Measurements from ENCODE around the gene NUMA1. TPM values are rescaled to one million over a fixed set of nuclear protein-coding genes. Genes with fewer than 3 reads are reported as not detected.

The NUMA1 gene
- total and polyA plus RNA-seq, 2 of the 8 experiments (the other 6 are each of a cell fraction or from before 2014, with no cell fraction given) = 101 to 107 TPM

DNA sequence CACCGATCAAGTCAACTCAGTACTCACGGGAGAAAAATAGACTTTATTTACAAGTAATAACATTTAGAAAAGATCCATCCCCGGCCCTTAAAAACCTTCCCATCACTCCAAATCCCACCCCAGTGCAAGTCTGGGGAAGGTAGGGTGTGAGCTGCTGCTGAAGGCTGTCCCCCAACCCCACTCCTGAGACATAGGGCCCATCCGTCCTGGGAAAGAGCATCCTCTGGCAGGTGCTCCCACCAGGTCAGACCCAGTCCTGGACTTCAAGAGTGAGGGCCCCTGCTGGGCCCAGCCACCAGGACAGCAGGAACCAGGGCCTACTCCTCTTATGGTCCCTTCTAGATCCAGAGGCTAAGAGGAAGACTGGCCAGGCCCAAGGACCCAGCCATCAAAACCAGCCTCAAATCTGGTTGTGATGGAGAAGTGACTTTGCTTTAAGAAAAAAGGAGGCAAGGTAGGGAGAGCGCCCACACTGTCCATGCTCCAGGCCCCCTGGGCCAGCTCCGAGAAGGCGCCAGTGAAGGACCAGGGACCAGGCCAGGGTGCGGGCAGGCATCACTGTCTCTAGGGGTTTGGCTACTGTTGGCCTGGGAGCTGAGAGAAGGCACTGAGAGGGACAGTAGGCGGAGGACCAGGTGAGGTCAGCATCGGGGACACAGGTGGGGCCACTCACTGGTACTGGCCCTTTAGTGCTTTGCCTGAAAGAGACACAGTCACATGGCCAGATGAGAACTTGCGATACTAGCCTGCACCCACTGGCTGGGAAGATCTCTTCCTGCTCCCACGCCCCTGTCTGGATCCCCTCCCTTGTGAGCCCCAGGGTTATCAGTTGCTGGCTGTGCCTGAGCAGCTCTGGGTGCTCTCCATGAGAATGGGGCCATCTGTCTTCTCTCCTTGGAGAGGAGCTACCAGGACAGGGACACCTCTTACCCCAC, 77.2 kb downstream of the NUMA1 start:
- DNase-seq (ENCODE audit: low read depth in 1 of 2, low spot score in 2 of 2) (no peak), FAIRE-seq (no peak)
- H3K36me3 ChIP-seq (ENCODE audit: control insufficient read depth in 2 of 4, insufficient read depth in 4 of 4, low read length in 3 of 4) = peaks cover 36 to 66% (median 52%) of the 10 kb centered on the region in 4 experiments
- peaks cover 20 to 28% of the 10 kb centered on the region in 2 experiments for H4K20me1 ChIP-seq (replicated peaks in 1 of 2; ENCODE audit: control insufficient read depth in 1 of 2, insufficient read depth in 2 of 2, low read length in 2 of 2)
- ChIA-PET CTCF (ENCODE audit: partially characterized antibody) (interaction anchor here (0.7 to 3.6 kb wide), 6 partner anchors 12 to 26 kb away, joined by 3 to 18 read pairs (median 8); no protein-coding TSS in a partner anchor), POLR2A (ENCODE audit: partially characterized antibody) (interaction anchor here (1.2 to 1.5 kb wide), 3 partner anchors 15 to 235 kb away, joined by 3 to 4 read pairs (median 4); no protein-coding TSS in a partner anchor)
- H3K56ac ChIP-seq (replicated peaks; ENCODE audit: insufficient read length, low read depth, low read length) = no peak overlapping the region
- H4K8ac ChIP-seq (ENCODE audit: extremely low read depth, insufficient read depth, low read length) = no peak overlapping the region; the same call in 1 of the 2 replicates
- no peak overlapping the region for H2BK12ac ChIP-seq (ENCODE audit: low read depth, low read length)
- no peaks in the 10 kb centered on the region for H3K79me2 ChIP-seq (ENCODE audit: control insufficient read depth in 1 of 2, insufficient read depth in 2 of 2, low read length in 2 of 2)
- H3K4ac ChIP-seq (replicated peaks; ENCODE audit: insufficient read length, low read depth, low read length) = no peak overlapping the region
- H3K27ac ChIP-seq (ENCODE audit: low read depth, low read length) = no peak overlapping the region
- H3K23ac ChIP-seq (ENCODE audit: insufficient read length) = no peak overlapping the region
- no peak overlapping the region for H3K18ac ChIP-seq (ENCODE audit: extremely low read depth, low read length)
- no peak overlapping the region for H3K9ac ChIP-seq (replicated peaks in 1 of 4; ENCODE audit: extremely low read depth in 1 of 4, low read depth in 3 of 4, low read length in 3 of 4)
- H3K9me3 ChIP-seq (ENCODE audit: insufficient read depth in 2 of 2, low read depth in 1 of 2, low read length in 1 of 2) = no peaks in the 10 kb centered on the region
- WGBS, 2 experiments (ENCODE audit: extremely low coverage in 1 of 2, insufficient coverage in 1 of 2, insufficient read length in 1 of 2, insufficient replicate concordance in 2 of 2, low coverage in 1 of 2, low lambda C conversion rate in 2 of 2, missing lambda C conversion rate in 1 of 2) = 92% methylated on average over 12 of the region's 12 CpGs; no CpG with 5 or more reads in 1 of the 2 experiments
- H3K23me2 ChIP-seq (ENCODE audit: low read depth, low read length) = no peaks in the 10 kb centered on the region
- H4K91ac ChIP-seq (replicated peaks; ENCODE audit: insufficient read length, low read length) = no peak overlapping the region
- H3K4me2 ChIP-seq (ENCODE audit: insufficient read depth in 1 of 2, low read depth in 2 of 2, low read length in 2 of 2) = no peak overlapping the region
- H2AK5ac ChIP-seq (ENCODE audit: low read depth, low read length) = no peak overlapping the region
- H2BK20ac ChIP-seq (ENCODE audit: low read length) = no peak overlapping the region
- no peaks in the 10 kb centered on the region for H3K27me3 ChIP-seq (replicated peaks in 1 of 4; ENCODE audit: control insufficient read depth in 3 of 4, extremely low read depth in 1 of 4, insufficient read depth in 3 of 4, low read length in 3 of 4)
- no peak overlapping the region for H2BK120ac ChIP-seq (replicated peaks; ENCODE audit: low read depth, low read length)
- H3K79me1 ChIP-seq (ENCODE audit: low read depth, low read length) = no peaks in the 10 kb centered on the region
- H2BK5ac ChIP-seq (ENCODE audit: low read depth, low read length) = no peak overlapping the region
- no peak overlapping the region for H3K4me3 ChIP-seq (ENCODE audit: extremely low read depth in 1 of 4, insufficient read depth in 2 of 4, low read depth in 3 of 4, low read length in 4 of 4)
- H2BK15ac ChIP-seq (ENCODE audit: low read length) = no peak overlapping the region
- no peak overlapping the region for H2AFZ ChIP-seq (ENCODE audit: low read length)
- H4K5ac ChIP-seq (ENCODE audit: insufficient read length, low read depth, low read length) = no peak overlapping the region
- H3K4me1 ChIP-seq (replicated peaks in 1 of 4; ENCODE audit: control insufficient read depth in 3 of 4, insufficient read depth in 4 of 4, low read length in 3 of 4) = no peaks in the 10 kb centered on the region
- TF ChIP-seq POLR2A (IDR thresholded peaks at IDR 0.05; ENCODE audit: control extremely low read depth in 1 of 2, low read depth in 2 of 2, low read length in 2 of 2) (peak; percentile 22 to 71), KDM5A (IDR thresholded peaks at IDR 0.05; ENCODE audit: low read length) (no peak), RNF2 (IDR thresholded peaks at IDR 0.05; ENCODE audit: borderline replicate concordance, low read depth, low read length, missing control alignments, poor library complexity, severe bottlenecking) (no peak), SAP30 (IDR thresholded peaks at IDR 0.05; ENCODE audit: insufficient read depth, insufficient replicate concordance, low read length) (no peak), CBX8 (IDR thresholded peaks at IDR 0.05; ENCODE audit: borderline replicate concordance, low read depth, low read length) (no peak), POLR2AphosphoS5 (IDR thresholded peaks at IDR 0.05; ENCODE audit: low read depth, low read length) (peak; percentile 78)
- TF ChIP-seq, protein P1, sequence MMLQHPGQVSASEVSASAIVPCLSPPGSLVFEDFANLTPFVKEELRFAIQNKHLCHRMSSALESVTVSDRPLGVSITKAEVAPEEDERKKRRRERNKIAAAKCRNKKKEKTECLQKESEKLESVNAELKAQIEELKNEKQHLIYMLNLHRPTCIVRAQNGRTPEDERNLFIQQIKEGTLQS (IDR thresholded peaks at IDR 0.05; ENCODE audit: insufficient read depth, low read depth, low read length) = no peak
- no peak overlapping the region for H3K14ac ChIP-seq (ENCODE audit: insufficient read length)
